Activated CD4-positive, CD25-positive, alpha-beta regulatory T cell treated with anti-CD3 and anti-CD28 coated beads, Interleukin-2, amount 50 U/mL, for 72 hours (primary cell): ENCODE results near the gene MAEA.

Source experiments
- DNase-seq: peaks from one replicate; pipeline ENCODE4 v3.0.0; 2021

Gene MAEA

DNA sequence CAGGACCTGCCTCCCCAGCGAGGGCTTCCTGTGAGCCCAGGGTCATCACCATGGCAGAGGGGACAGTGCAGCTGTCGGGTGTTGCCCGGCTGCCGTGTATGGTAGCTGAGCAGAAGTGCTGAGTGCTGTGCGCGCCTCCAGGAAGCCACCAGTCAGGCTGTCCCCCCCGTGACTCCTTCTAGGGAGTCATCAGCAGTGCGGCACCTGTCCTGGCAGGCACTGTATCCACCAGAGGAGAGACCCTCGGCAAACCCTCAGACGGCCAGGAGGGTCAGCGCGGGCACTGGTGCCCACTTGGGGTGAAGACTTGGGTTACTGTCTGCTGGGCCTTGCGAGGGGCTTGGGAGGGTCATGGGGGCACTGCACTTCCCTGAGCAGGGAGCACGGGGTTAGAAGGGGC is 65.7 kb downstream of the MAEA start:
- no peak for DNase-seq

DNA sequence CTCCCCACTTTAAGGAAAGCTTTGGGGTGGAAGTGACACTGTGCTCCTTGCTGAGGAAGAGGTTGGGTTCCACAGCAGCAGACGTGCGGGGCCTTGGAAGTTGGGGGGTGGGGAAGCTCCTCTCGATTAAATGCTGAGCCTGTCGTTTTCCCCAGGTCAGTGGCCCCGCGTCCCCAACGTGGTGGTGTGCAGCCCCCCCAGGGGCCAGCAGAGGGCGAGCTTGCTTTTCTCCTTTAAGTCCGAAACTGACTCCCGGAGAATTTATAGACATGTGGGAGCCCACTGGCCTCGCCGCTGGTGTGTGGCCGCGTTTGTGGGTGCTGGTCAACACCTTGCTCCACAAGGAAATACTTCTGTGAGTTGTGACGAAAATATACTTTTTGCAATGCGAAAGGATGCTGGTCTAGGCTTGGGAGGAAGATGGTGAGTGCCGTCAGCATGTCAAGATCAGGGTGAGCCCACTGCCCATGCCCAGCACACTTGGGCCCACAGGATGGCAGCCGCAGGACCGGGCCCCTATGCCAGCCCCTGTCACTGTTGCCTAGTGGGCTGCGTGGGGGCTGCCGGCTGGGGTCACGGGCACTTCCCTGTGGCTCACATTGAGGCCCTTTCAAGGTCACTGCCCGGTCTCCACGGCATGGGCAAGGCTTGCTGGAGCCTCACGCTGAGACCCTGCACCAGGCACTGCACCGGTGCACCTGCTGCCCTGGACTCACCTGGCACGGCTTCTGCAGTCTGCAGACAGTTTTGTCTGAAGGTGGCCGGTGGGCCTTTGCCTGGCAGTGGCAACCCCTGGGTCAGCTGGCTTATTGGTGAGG is 66.7 kb downstream of the MAEA start:
- peak; percentile 52 for DNase-seq

DNA sequence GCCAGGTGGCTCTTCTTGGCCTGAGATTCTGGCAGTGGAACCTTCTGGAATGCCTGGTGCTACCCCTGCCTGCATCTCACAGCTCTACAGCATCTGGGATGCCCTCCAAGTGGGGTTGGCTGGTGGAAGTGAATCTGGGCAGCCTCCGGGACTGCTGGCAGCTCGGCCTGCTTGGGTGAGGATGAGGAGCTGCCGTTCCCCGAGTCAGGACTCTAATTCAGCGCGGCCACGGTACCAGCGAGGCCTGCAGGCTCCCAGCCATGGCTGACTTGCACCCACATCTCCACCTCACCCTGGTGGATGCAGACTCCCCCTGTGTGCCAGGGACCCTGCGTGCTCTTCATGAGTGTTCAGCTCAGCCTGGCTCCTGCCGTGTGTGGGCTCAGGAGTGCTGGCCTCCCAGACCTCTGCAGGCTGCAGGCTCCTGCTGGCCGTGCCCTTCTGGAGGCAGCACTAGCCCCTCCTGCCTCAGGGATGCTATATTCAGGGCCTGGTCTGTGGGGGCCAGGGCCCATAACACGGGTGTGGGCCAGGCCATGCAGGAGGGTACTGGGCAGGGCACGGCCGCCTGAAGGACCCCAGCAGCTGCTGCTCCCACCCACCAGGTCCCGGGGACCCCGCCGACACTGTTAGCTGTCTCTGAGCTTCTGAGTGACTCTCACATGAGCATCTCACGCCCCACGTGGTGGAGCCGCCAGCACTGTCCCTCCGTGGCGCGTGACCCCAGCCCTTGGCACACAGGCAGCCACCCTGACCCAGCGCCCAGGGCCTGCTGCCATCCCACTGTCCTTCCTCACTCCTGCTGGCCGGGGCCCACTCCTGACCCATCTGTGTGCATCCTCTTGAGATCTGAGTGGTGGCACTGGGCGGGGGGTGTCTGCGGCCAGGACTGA is 67.9 kb downstream of the MAEA start:
- DNase-seq, result no peak

DNA sequence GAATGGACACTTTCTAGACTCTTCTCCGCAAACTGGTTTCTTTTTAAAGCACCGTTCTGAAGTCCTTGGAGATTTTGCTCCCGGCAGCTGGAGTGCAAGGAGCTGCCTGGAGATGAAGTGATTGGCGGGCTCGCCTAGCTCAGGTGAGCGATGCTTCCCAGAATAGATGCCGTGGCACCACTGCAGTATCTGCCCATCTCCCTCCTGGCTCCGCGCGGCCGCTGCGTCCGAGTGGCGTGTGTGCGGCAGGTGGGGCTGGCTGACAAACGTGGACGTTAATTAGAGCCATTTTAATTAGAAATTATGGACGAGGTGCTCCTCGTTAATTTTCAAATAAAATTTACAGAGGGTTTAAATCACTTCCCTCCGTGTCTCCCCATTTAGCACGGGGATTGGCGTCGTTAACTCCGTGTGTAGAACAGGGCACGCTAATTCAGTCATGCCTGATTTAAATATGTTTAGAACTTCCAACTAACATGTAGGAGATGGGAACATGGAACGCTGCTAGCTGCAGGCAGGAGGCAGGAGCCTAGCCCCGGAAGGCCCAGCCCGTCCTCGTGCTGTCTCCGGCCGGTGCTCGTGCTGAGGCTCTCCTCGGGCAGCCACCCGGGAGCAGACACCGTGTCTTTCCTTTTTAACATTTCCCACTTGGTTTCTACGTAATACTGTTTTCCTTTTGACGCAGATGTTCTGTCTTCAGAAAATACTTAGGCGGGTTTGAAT is 68.9 kb downstream of the MAEA start:
- DNase-seq, result no peak

DNA sequence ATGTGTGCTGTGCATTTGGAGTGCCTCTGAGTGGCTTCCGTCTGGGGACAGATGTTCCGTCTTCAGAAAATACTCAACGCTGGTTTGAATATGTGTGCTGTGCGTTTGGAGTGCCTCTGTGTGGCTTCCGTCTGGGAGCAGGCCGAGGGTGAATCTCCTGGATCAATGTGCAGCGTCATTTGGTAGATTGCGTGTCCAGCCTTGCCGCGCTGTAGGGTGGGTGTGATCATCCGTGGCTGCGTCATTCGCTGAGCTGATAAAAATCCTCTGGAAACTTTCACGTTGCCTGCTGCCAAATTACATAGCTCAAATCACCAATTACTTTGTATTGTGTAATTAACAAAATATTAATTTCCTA is 69.4 kb downstream of the MAEA start:
- no peak for DNase-seq

DNA sequence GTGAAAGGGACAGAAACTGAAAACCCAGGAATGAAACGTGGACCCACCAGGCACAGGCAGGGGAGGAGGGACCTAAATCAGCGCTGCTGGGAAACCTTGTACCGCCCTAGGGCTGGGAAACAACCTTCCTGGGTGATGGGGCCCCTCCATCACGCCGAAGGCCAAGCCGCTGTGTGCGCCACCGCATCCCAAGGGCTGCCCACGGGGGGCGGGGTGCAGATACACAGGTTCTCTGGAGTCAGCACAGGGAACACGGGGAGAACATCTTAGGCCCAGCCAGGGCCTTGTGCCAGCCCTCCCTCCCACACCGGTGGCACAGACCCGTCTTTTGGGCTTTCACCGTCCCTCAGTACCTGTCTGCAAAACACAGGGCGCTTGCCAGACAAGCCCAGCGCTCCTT is 70.3 kb downstream of the MAEA start:
- no peak for DNase-seq

DNA sequence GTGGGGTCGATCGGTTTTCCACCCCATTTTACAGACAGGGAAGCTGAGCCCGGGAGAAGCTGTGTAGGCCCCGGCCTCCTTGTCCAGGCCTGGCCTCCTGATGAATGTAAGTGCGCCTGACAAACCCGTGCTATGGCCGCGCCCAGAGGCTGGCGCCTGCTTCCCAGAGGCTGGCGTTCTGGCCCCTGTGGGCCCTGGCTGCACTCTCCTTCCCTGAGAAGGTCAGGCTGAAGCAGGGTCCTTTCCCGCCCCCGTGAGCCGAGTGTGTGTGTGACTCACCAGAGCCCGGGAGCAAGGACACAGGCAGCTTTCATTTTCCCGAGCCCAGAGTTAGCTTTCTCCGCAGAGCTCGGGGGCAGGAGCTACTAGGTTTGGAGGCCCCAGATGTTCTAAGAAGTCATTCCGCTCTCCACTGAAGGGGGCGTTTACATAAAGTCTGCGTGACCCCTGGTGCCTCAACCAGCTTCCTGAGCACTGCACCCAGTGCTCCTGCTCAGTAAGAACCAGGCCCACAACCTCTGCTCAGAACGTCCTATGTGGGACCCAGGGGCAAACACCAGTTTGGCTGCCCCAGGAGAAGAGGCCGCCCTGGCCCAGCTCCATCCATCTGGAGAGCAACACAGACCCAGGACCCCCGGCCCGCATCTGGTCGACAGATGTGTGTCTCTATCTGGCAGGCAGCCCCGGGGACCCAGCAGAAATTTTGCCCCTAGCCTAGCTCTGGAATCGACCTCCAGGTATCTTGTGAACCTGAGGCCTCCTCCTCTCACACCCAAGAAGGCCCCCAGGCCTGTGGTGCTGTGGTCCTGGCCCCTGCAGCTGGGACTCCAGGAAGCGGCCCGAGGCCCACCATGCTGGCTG is 71.0 kb downstream of the MAEA start:
- DNase-seq, result no peak

DNA sequence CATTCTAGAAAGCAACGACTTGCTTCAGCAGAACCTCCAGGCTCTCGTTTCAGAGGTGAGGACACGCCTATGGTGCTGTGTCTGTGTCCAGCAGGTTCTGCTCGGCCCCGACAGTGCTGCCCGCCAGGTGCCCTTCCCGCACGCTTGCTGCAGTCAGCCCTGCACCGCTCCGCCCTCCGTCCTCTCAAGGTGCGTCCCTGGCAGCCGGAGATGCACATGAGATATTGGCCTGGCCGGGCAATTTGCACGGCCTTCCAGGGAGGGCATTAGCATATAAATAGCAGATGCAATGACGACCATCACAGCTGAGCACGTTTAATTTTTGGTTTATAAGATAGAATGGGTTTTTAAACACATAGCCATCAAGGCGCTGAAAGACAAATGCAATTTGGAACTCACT is 71.7 kb downstream of the MAEA start:
- DNase-seq, result no peak

DNA sequence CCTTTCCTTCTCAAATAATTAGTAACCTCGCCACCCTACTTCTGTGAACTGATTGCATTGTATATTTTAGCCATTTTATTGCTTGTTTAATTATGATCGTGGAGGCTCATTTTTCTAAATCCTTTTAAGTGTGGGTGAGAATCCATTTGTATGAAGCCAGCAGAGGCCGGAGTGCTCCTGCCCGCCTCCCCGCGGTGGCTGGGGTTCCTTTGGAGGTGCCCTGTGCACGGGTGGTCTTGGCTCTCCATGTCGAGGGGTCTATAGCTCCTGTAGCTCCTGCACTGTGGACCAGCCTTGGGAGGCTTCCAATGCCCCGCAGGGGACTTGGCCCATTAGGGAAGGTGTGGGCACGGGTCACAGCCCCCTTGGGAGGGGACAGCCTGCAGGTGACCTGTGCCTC is 72.4 kb downstream of the MAEA start:
- DNase-seq, result no peak

DNA sequence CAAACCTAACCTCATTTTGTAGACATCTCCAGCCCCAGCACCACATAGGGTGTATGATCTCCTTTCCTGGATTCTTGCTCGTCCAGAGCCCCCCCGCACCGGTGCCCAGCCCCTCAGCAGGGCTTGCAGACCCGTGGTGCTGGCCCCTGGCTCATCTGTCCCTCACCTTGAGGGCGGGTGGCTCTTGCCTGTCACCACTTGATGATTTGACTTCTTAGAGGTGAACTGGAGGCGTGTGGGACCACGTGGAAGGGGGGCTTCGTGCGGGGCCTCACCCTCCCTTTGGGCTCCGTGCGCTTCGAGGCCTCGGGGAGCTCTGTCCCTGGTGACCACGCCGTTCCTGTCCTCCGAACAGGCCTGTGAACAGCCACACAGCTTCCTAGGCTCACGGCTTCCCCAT is 72.8 kb downstream of the MAEA start:
- no peak for DNase-seq

DNA sequence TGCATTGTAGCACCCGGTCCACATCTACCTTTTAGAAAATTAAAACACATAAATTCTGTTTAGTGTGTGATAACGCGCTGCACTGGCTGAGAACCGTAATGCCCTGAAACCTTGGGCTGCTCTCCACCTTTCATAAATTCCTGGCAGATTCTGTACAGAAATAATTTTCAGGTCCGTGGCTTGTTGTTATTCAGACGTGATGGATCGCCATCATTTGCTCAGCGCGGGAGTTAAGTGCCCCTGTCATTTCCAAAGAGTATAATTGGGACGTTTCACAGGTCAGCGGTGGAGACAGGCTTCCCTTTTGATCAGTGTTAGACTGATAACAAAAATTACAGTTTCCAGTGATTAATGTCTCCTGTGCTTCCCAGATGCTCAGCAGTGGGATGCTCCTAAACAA is 73.8 kb downstream of the MAEA start:
- no peak for DNase-seq

DNA sequence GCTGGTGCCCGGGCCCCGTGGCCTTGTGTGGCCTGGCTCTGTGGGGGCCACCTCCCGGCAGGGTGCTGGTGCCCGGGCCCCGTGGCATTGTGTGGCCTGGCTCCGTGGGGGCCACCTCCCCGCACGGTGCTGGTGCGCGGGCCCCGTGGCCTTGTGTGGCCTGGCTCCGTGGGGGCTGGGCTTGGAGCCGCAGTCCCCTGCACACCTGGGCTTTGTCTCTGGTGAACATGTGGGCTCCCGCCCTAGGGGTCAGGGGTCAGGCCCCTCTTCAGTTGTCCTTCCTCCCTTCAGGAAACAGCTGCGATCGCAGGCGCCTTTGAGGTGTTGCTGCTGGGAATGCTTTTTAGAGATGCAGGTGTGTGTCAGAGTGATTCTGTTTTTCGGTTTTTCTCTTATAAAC is 74.5 kb downstream of the MAEA start:
- DNase-seq, result no peak

DNA sequence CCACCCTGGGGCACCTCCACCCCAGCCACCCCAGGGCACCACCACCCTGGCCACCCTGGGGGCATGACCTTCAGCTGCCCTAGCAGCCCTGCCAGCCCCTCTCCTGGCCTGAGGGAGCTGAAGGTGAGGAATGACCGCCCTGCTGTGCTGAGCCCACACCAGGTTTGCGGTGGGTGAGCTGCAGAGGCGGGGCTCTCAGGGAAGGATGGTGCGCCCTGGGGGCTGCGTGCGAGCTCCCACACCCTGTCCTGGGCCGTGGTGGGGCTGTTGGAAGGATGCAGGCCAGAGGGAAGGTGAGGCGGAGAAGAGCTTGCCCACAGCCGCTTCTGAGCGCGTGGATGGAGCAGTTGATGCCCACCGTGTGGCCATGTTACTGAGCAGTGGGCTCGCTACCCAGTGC is 75.1 kb downstream of the MAEA start:
- DNase-seq, result no peak

DNA sequence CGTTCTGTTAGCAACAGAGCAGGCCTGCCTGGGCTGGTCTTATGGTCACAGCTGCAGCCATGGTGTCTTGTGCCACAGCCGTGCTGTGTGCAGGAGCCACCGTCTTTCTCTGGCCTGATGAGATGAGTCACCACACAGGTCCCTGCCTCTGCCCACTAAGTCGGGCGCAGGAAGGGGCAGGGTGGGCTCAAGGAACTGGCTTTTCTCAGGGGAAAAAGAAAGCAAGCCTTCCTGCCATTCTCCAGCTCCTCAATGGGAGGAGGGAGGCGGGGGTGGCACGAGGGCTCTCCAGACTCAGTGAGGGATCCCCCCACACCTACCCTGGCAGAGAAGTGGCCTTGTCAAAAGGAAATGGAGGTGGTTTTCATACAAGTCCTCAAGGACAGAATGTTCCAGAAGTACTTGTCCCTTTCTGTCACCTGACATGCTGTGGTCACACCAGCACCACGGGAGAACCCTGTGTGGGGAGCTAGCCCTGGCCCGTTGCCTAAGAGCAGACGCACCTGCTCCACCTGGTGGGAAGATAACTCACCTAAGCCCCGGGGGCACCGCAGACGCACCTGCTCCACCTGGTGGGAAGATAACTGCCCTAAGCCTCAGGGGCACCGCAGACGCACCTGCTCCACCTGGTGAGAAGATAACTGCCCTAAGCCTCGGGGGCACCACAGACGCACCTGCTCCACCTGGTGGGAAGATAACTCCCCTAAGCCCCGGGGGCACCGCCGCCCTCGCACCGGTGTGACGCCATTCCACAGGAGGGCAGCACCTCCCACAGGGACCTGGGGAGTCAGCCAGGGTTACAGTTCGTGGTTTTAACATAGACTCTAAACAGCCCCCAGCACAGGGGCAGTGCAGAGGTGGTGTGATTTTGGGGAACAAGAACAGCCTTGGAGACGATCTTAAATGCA is 75.8 kb downstream of the MAEA start:
- DNase-seq, result no peak

DNA sequence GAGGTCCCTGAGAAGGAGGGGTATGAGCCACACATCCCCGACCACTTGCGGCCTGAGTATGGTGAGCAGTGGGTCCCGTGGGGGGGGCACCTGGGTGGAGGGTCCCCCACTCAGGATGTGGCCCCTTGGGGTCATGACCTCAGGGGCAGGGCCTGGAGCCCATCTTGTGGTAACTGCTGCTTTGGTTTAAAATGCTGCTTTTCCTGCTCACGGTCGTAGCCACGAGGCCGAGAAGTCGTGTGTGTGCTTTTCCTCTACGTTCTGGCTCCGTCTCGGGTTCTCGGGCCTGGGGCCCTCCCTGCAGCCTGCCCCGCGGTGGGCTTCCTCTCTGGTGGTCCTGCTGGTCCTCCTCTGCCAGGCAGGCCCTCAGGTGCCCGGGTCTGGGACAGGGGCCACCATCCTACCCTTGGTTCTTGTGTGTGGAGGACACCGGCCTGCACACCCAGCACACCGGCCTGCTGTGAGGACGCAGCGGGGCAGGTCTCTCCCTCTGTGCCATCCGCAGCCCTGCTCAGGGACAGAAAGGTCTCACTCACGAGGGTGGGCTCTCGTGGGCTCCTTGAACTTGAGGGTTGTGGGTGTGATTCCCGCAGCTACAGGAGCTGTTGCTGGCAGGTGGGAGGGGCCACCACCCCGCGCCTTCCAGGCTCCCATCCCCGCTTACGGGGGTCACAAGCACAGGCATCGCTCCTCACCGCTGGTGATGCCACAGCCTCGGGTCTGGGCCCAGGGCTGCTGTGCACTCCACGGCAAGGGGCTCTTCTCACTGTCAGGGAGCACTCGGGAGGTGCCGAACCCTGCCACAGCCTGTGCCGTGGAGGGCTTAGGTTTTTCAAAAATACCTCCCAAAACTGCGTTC is 76.9 kb downstream of the MAEA start:
- DNase-seq, result no peak

DNA sequence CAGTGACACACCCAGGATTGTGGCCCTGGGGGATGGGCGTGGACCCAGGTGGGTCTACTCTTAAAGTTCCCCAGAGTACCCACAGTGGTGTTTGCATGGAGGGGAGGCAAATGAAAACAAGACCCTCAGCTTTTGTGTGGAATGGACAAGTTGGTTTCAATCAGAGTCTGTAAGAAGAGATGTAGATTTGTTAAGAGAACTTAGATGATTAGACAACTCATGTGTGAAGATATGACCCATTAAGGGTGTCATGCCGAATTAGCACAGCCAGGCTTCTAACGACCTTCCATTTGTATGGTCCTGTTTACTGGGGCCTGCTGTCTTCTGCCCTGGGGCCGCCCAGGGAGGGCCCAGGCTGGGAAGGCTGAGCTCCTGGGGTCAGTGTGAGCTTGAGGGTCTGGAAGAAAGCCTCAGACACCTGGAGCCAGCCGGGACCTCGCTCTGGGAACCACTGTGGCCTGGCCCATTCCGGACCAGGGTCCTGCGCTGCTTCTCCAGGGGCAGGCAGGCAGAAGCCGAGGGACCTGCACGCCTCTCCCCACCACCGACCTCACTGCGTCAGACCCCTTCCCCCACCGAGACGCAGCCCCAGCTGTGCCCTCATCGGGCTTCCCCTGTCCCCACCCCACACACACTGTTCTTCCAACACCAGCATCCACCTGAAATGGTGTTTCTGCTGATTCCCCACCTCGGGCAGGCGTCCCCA is 77.7 kb downstream of the MAEA start:
- no peak for DNase-seq

DNA sequence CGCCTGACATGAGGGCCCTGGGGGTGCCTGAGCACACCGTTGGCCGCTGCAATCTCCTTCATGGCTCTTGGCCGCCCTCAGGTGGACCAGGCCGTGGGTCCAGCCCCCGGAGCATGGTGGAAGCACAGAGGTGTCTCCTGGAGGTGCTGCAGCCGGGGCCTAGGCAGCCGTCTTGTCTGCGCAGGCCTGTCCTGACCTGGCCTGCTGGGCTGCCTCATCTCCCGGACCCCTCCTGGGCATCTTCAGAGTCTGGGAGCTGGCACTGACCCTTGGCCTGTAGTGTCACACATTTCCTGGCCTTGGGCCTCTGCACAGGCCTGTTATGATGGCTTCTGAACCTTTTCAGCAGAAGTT is 78.2 kb downstream of the MAEA start:
- no peak for DNase-seq

DNA sequence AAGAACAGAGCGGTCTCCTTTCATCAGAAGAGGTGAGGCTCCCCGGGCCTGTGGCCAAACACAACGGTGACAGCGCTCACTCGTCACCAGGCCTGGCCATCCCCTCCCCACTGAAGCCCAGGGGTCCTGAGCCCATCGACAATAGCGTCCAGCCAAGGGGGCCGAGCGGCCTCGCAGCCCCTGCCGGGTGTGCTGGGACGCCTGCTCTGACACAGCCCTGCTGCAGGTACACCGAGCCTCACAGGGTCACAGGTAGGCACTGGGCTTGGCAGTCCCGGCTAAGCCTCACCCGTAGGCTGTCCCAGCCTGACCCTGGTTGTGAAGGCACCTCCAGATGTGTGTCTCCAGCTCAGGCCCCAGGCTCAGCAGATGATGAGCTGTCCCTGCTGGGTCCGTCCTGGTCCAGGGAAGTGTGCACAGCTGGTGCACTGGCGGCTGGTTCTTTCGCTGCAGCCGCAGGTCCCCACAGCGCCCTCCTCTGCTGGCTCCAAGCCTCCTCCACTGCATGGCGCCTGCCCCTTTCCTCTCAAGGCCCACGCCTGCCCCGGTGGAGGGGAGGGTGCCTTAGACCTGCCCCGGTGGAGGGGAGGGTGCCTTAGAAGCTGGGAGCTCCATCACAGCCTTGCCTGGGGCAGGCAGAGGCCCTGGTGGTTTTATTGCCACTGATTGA is 78.9 kb downstream of the MAEA start:
- no peak for DNase-seq

DNA sequence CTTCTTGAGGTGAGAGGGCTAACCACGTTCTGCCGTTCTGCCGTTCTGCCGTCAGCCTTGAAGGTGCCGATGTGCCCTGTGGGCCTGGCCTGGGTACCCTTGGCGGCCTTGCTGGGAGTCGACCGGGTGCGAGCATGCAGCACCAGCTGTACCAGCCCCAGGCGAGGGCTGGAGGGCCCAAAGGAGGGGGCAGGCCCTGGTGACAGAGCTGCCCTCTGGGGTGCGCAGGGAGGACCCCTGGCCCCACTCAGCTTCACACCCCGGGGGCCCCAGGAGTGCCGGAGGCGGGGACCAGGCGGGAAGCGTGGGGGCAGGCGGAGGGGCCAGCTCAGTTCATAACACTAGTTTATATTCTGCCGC is 79.4 kb downstream of the MAEA start:
- DNase-seq, result no peak
